Dedifferentiated amniotic fluid mesenchymal stem cell (primary cell): Measurements from ENCODE around the gene ATP13A5.

ENCODE experiments used
- DNase-seq: peaks from one replicate; pipeline ENCODE4 v3.0.0-alpha.2; 2016; ENCODE audit errors: extremely low spot score

Gene ATP13A5, protein sequence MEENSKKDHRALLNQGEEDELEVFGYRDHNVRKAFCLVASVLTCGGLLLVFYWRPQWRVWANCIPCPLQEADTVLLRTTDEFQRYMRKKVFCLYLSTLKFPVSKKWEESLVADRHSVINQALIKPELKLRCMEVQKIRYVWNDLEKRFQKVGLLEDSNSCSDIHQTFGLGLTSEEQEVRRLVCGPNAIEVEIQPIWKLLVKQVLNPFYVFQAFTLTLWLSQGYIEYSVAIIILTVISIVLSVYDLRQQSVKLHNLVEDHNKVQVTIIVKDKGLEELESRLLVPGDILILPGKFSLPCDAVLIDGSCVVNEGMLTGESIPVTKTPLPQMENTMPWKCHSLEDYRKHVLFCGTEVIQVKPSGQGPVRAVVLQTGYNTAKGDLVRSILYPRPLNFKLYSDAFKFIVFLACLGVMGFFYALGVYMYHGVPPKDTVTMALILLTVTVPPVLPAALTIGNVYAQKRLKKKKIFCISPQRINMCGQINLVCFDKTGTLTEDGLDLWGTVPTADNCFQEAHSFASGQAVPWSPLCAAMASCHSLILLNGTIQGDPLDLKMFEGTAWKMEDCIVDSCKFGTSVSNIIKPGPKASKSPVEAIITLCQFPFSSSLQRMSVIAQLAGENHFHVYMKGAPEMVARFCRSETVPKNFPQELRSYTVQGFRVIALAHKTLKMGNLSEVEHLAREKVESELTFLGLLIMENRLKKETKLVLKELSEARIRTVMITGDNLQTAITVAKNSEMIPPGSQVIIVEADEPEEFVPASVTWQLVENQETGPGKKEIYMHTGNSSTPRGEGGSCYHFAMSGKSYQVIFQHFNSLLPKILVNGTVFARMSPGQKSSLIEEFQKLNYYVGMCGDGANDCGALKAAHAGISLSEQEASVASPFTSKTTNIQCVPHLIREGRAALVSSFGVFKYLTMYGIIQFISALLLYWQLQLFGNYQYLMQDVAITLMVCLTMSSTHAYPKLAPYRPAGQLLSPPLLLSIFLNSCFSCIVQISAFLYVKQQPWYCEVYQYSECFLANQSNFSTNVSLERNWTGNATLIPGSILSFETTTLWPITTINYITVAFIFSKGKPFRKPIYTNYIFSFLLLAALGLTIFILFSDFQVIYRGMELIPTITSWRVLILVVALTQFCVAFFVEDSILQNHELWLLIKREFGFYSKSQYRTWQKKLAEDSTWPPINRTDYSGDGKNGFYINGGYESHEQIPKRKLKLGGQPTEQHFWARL

DNA sequence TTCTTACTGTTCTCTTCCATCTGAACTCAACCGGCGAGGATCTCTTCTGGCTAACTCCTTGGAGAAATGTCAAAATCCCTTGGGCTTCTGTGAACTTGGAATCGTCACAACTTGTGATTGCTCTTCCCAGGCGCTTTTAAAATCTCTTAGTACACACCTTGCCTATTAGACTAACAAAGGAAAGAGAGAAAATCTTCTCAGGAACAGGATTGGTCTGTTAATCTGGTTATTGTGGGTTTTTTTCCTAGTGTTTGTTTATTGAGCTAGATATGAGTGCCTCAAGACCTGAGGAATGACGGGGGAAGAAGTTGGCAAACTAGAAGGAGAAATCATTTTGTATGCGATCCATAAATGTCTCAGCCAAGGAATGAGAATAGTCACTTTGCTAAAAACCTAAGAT, at the start of gene ATP13A5:
ATP13A5 (minus strand) TSS at position 48 of the 400 bp plus-strand sequence; CDS start at position 20, 28 bp downstream.
- no peak for DNase-seq

DNA sequence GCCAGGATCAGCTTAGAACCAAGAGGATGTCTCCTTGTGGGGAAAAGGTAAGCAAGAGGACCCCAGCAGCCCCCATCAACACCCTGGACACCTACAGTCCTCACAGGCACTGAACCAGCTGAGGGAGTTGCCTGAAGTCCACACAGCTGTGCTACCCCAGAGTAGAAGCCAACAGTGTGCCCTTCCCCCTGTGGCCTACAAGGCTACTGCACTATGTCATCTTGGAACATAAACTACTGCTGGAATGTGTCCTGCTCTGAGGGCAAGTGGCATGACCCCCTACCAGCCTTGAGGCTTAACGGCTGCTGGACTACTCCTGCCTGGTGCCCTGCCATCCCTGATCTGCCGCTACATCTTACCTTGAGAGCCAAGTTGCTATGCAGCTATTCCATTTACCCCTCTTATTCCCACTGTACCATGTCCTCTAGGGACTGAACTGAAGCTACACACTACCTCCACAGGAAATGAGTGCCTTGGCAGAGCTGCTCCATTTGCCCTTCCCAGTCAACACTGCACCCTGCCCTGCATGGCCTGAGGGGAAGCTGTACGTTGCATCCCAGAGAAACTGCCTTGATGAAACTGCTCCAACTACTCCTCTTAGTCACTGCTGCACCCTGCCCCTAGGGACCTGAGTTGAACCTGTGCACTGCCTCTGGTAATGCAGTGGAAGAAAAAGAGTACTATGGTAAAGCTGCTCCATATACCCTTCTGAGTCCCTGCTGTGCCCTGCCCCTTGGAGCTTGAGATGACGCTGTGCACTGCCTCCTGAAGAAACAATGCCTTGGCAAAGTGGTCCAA, 40.2 kb upstream of the ATP13A5 start:
- DNase-seq = no peak

DNA sequence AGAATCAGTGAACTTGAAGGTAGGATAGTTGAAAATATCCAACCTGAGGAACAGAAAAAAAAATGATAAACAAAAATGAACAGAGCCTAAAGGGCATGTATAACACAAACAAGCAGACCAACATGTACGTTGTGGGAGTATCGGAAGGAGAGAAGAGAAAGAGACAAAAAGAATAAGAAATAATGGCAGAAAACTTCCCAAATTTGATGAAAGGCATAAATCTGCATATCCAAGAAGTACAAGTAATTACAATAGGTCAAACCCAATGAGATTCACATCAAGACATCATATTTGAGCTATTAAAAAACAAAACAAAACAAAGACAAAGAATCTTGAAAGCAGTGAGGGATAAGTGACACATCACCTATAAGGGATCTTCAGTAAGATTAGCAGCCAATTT, 38.1 kb upstream of the ATP13A5 start:
- no peak for DNase-seq

DNA sequence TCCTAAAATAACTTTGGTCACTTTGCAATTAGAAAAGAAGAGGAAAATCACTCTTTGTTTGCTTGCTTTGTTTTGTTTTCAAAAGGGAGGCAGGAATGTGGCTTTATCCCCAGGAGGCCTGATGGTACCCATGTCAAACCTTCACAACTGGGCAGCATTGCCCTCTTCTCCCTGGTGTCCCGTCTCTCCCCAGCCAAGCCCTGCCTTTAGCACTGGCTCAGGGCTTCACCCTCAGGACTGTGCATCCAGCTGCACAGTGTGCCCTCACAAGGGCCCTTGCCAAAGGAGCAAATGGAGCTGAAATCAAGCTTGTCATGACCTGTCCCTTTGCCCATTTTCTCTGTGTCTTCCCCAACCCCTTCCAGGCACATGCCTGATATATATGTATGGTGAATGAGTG, 29.1 kb upstream of the ATP13A5 start:
- DNase-seq = no peak

DNA sequence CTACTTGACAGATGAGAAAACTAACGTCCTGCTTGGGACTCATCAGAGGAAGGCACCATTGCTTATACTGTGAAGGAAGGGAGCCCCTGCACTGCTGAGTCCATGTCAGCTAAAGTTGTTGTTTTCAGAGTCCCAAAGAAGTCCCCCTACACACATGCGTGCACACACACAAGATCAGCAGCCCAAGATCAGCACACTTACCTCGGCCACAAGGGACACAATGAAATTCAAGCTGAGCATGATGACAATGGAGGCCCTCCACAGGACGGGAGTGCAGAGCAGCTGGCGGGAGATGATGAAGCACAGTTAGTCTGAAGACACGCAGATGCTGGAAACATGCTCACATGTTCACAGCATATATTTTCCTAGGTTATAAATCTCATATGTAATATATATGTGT, 28.6 kb upstream of the ATP13A5 start:
- DNase-seq = no peak

DNA sequence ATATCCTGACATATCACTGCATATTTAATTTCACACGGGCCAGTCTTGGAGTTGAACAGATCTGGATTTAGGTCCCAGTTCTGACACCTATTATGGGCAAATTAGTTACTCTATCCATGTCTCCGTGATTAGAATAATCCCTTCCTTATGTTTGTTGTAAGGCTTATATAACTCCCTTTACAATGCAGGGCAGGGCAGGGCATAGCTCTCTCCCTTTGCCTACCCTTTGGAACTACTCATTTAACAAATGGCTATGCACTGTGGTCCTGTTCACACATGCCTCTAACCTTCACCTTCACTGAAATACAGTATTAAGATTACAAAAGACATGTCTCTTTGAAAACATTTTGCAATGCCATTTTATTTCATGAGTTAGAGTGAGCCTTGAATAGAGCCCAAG, 24.8 kb upstream of the ATP13A5 start:
- DNase-seq = no peak

DNA sequence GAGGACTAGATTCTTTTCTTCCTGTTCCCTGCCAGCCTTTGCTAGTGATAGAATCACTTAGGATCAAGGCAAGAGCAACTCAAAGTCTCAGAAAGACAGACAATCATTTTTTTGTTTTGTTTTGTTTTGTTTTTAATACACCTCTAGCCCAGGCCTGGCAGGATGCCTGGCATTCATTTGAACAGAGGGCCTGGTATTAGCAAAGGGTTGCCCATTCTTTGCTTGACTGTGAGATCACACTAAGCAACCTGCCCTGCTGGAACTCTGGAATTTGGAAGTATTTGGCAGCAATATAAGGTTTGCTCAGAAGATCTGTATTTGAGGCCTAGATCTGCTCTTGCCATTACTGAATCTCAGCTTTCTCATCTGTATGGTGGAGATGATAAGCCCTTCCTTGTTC, 21.8 kb upstream of the ATP13A5 start:
- DNase-seq = no peak

DNA sequence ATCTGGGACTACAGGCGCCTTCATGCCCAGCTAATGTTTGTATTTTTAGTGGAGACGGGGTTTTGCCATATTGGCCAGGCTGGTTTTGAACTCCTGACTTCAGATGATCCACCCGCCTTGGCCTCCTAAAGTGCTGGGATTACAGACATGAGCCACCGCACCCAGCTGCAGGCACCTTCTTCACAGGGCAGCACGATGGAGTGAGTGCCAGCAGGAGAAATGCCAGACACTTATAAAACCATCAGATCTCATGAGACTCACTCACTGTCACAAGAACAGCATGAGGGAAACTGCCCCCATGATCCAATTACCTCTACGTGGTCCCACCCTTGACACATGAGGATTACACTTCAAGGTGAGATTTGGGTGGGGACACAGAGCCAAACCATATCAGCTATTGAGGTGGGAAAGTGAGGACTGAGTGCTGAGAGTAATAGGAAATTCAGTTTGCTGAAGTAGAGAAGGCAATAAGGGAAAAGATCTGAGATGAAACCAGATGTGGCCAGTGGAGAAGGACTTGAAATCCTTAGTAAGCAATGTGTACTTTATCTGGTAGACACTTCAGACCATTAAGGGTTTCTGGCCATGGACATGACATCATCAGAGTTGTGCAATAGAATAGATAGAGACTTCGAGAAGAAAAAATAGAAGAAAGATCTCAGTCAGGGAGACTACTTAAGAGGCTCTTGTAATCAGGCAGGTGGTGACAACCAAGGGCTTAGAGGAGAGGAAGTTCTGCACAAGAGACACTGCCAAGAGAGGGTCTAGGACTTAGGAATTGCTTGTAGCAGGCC, 18.1 kb upstream of the ATP13A5 start:
- DNase-seq = no peak

DNA sequence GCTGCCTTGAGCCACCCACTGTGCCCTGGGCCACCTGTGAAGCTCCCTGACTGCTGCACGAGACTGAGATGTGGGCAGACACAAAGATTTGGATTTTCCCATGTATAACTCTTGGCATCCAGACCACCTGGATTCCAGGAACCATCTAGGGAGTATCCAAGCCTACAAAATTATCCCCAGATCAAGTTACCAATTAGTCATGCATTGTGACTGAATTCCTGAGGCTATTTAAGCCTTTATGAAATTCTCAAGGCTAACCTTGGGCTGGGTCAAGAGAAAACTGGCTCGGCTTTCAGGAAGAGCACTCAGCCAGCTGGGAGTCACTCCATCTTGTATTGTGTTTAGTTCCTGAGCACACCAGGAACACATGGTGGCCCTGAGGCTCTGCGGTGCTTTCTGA, 13.3 kb upstream of the ATP13A5 start:
- no peak for DNase-seq

DNA sequence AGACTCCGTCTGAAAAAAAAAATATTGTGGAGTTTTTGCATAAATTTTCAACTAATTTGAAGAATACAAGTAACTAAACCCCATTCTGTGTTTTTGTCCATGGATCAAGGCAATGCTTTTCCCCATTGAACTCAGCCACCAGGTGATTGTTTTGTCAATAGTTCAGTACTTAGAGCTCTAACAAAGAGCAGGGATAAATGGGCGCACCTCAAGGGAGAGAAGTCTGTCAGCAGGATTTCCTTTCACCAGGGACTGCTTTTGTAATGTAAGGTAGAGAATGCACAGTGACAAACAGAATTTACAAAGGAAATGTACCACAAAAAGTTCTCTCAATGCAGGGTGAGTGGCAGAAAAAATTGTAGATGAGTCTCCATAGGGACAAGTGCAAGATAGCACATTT, 10.8 kb upstream of the ATP13A5 start:
- DNase-seq = no peak

DNA sequence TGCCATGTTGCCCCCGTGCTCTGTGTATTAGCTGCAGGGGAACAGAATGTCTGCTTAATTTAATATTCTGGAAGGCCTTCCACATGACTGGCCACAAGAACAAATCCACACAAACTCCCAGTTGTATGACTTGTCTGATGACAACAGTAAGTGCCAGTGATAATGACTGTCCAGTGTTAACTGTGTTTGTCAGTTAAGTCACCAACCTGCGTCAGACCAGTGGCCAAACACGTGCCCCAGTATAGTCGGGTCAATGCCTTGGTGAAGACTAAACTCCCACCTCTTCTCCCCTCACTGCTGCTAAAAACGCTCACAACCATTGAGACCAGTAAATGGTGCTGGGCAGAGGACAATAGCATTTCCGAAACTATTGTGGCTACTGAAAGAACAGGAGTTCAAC, 9.8 kb upstream of the ATP13A5 start:
- no peak for DNase-seq

DNA sequence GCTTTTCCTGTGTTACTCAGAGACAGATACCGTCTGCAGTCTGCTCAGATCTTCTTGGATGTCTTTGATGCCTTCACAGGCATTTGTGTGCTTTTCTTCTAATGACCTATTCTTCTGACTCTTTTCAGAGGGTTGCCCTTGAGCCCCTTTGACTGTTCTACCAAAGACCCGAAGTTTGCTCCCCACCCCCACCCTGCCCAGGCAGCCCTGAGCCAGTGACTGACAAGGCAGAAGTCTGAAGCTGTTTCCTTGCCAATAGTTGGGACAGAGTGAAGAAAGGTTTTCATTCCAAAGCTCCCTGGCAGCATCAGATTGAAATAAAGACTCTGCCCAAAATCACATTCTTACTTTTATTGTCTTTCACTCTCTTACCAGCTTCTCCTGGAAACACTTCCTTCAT, 9.0 kb upstream of the ATP13A5 start:
- DNase-seq = no peak

DNA sequence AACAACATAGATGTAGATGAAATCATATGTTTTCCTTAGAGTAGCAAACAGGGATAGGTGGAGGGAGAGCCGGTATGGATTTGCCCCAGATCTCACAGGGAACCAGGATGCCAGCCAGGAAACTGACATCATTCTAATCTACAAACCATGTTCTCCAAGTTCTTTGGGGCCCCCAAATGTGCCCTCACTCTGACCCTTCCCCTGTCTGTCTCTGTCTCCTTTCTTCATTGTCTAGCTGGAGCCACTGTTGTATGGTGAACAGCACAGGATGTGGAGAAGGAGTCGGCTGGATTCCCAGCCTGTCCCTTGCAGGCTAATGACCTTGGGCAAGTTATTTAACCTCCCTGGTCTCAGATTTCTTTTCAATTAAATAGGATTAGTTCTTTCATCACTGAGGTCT, 962 bp downstream of the ATP13A5 start:
- no peak for DNase-seq

DNA sequence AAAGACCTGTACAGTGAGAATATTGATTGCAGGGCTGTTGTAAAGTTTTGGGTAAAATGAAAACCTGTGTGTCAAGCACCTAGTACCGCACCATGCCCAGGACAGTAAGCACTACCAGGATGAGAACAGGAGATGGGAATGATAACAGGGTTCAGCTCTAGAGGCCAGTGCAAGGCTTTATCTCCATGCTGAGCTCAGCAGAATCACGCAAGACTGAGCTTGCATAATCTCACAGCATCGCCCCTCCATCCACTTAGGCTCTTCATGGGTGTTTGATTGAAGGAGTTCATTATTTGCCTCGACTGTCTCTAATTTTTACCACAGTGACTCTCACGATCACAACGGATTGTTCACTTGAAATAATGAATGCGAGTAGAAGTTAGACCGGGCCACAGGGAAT, 2.9 kb downstream of the ATP13A5 start:
- DNase-seq = no peak

DNA sequence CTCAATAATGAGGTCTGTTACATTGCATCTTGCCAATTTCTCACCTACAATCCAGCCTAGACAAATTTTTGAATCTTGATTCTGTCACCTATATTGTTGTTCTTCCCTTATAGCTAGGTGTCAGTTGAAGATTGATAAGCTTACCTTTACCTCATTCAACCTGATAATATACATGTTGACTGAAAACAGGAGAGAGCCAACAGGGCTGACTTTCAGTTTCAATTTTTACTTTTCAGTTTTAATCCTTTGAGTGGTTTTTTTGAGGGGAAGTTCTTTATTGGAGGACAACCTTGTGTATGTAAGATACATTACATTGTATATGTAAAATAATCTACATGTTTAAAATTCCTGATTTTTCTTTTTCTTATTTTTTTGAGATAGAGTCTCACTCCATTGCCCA, 5.8 kb downstream of the ATP13A5 start:
- no peak for DNase-seq

DNA sequence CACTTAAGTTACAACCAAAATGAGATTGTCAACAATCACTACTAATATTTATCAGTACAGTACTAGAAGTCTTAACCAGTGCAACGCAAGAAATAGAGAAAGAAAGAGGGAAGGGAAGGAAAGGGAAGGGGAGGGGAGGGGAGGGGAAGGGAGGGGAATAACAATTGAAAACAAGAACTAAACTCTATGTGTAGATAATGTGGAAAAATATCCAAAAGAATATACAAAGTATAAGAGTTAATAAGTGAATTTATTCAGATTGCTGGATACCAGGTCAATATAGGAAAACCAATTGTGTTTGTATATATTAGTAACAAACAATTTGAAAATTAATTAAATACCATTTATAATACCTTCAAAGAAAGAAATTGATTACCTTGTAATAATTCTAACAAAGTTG, 10.7 kb downstream of the ATP13A5 start:
- DNase-seq = no peak

DNA sequence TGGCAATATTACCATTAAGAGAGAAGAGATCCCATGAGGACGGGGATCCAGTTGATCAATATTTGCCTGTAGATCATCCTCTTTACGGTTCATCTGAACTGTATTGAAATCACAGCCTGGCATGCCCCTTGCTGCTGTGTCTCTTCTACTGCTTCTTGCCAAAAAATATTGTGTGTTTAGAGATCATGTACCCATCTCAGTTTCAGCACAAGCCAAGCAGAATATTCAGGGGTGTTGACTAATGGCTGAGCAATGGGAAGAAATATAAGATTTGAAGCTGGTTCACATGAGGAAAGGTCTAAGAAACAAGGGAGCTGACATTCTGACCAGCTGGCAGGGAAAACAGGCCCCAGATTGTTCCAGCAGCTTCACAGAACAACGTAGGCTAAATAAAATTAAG, 21.3 kb downstream of the ATP13A5 start:
- DNase-seq = no peak

DNA sequence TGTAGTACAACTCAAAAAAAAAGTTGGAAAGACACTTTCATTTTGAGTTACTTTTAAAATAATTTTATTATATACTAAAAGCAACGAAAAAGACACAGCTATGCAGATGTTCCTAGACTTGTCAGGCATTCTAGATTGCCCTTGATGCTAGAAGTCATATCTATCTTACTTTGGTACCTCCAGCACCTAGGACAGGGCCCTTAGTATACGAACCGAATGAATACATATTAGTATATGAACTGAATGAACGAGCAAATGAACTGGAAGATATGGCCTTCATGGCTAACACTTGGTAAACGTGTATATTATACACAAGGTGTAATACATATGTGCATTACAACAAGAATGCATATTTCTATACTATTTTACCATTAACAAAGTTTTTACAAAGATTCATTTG, 24.1 kb downstream of the ATP13A5 start:
- no peak for DNase-seq

DNA sequence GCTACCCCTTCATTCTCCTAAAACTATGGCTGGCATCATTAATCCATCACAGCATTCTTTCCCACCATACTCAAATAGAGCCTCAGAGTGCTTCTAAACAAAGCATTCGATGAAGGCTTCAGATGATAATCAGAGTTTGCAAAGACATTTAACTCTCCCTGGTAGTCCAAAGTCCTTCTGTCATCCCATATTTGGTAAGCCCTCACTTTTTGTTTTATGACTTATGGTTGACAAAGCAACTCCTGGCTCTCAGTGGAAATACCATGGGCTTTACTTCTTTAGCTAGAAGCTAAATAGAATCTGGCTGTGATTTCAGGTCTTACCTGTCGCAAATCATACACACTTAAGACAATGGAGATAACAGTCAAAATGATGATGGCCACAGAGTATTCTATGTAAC, 27.8 kb downstream of the ATP13A5 start:
- DNase-seq = no peak

DNA sequence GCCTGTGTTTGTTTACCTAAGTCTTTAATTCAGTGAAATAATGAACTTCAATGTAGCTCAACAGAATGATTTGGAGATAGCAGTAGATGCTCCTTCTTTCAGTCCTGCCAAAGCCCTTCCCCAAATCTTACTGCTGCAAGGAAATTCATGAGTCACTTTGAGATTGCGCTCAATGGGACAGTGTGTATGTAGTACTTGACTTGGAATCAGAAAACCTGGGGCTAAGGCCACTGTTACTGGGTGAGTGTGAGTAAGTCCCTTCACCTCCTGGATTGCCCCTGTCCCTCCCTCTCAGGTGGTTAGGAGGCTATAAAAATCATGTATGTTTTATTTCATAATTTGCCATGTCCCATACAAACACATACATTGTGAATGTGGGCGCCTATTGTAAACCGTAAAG, 29.9 kb downstream of the ATP13A5 start:
- DNase-seq = no peak
